Breast epithelium (tissue), 4 donors: ENCODE data around the gene LAMC2. TPM values are rescaled to one million over a fixed set of nuclear protein-coding genes. Genes with fewer than 3 reads are reported as not detected.
A peak's percentile ranks its signal among the peaks of the same experiment; 100 is the strongest.

ENCODE experiments used
- DNase-seq, 2 donors: peaks; one replicate each; pipeline ENCODE4 v3.0.0-alpha.2; 2019; ENCODE audit warnings: low spot score in 2 of 2
- H3K27ac ChIP-seq, 2 donors: fragments of 200-600 bp; sonication (generic) in 1 of 2; one replicate each; pipeline ENCODE4 v1.5.1; 2016 to 2019; ENCODE audit warnings: mild to moderate bottlenecking in 1 of 2
- H3K27me3 ChIP-seq, 2 donors: fragments of 200-600 bp; sonication (generic) in 1 of 2; one replicate each; pipeline versions ENCODE4 v1.5.1 to v1.6.0; 2017 to 2019; ENCODE audit warnings: control low read depth in 1 of 2, mild to moderate bottlenecking in 1 of 2
- H3K36me3 ChIP-seq: fragments of 200-600 bp; one replicate; pipeline ENCODE4 v1.5.1; 2019
- H3K4me1 ChIP-seq, 2 donors: fragments of 200-600 bp; sonication (generic); one replicate each; pipeline ENCODE4 v1.5.1; 2016 to 2019; ENCODE audit warnings: control low read depth in 1 of 2
- H3K4me3 ChIP-seq, 3 donors: fragments of 200-600 bp; sonication (generic); 1 replicate in 2 of 3; 2 replicates in 1 of 3; pipeline ENCODE4 v1.5.1; 2016 to 2019; ENCODE audit warnings: mild to moderate bottlenecking in 3 of 3, moderate library complexity in 2 of 3
- H3K9me3 ChIP-seq, 2 donors: fragments of 200-600 bp; sonication (generic) in 1 of 2; one replicate each; pipeline ENCODE4 v1.5.1; 2016 to 2019; ENCODE audit warnings: control low read depth in 1 of 2
- CTCF ChIP-seq, 3 donors: fragments of 450-650 bp; IDR thresholded peaks; one replicate each; pipeline ENCODE4 v1.5.1; 2016 to 2017; ENCODE audit warnings: antibody characterized with exemption in 3 of 3, mild to moderate bottlenecking in 3 of 3, moderate library complexity in 3 of 3
- POLR2A ChIP-seq: fragments of 450-650 bp; IDR thresholded peaks from one replicate; pipeline ENCODE4 v1.6.1; 2016; ENCODE audit warnings: antibody characterized with exemption, mild to moderate bottlenecking, moderate library complexity
- POLR2AphosphoS5 ChIP-seq, 3 donors: sonication (generic); formaldehyde crosslinking; IDR thresholded peaks; one replicate each; pipeline ENCODE4 v1.6.1; 2017; ENCODE audit warnings: antibody characterized with exemption in 3 of 3
- intact Hi-C: fragments of 100-400 bp; cut with DNase I; formaldehyde crosslinking; loops from one replicate; pipeline ENCODE4 v1.15.1; 2023; ENCODE audit warnings: low total_unique reads
- total RNA-seq, 3 donors: library from RNA; depleted of rRNA; stranded (reverse); fragments of >200 nt; gene quantifications; one replicate each; pipeline ENCODE4 v1.1.0, GENCODE V29; 2016

LAMC2 gene
- total RNA-seq, 3 donors from 2014 or later, result 3.0 to 20.3 (median 16.4) TPM

- DNase-seq, result no peak
- H3K27ac ChIP-seq, result peak overlapping the region; percentile 92 to 93
- peak overlapping the region in 2 of 3 donors; percentile 57 to 64 for H3K4me3 ChIP-seq
- H3K9me3 ChIP-seq, result no peaks in the 10 kb centered on the region
- intact Hi-C loops, result no loop called here
- H3K27me3 ChIP-seq, result no peaks in the 10 kb centered on the region
- TF ChIP-seq POLR2A (no peak), CTCF (IDR thresholded peaks at IDR 0.05) (no peak), POLR2AphosphoS5 (IDR thresholded peaks at IDR 0.05) (no peak)
- H3K36me3 ChIP-seq, result no peaks in the 10 kb centered on the region
- no peaks in the 10 kb centered on the region for H3K4me1 ChIP-seq
Observed at GRCh38 chr1:183186841-183187240, 777 bp downstream of the LAMC2 start.

- DNase-seq, result no peak
- Histone ChIP-seq H3K27me3 (no peaks in the 10 kb centered on the region), H3K4me1 (no peaks in the 10 kb centered on the region), H3K27ac (no peak overlapping the region), H3K36me3 (no peaks in the 10 kb centered on the region), H3K9me3 (no peaks in the 10 kb centered on the region), H3K4me3 (no peak overlapping the region)
- intact Hi-C loops, result no loop called here
- TF ChIP-seq POLR2A (no peak), CTCF (IDR thresholded peaks at IDR 0.05) (no peak), POLR2AphosphoS5 (IDR thresholded peaks at IDR 0.05) (no peak)
Observed at GRCh38 chr1:183188240-183188639, 2.2 kb downstream of the LAMC2 start.

- H3K9me3 ChIP-seq, result no peaks in the 10 kb centered on the region
- TF ChIP-seq POLR2A (no peak), CTCF (IDR thresholded peaks at IDR 0.05) (no peak), POLR2AphosphoS5 (IDR thresholded peaks at IDR 0.05) (no peak)
- H3K27me3 ChIP-seq, result no peaks in the 10 kb centered on the region
- intact Hi-C loops, result no loop called here
- H3K4me3 ChIP-seq, result no peak overlapping the region
- no peaks in the 10 kb centered on the region for H3K4me1 ChIP-seq
- H3K36me3 ChIP-seq, result no peaks in the 10 kb centered on the region
- DNase-seq, result no peak
- no peak overlapping the region for H3K27ac ChIP-seq
Observed at GRCh38 chr1:183191833-183192232, 5.8 kb downstream of the LAMC2 start.

- H3K9me3 ChIP-seq, result no peaks in the 10 kb centered on the region
- DNase-seq, result no peak
- H3K4me1 ChIP-seq, result no peaks in the 10 kb centered on the region
- H3K36me3 ChIP-seq, result no peaks in the 10 kb centered on the region
- no peaks in the 10 kb centered on the region for H3K27me3 ChIP-seq
- H3K27ac ChIP-seq, result no peak overlapping the region
- TF ChIP-seq POLR2A (no peak), CTCF (IDR thresholded peaks at IDR 0.05) (no peak), POLR2AphosphoS5 (IDR thresholded peaks at IDR 0.05) (no peak)
- intact Hi-C loops, result no loop called here
- no peak overlapping the region for H3K4me3 ChIP-seq
Observed at GRCh38 chr1:183193963-183194525, 8.0 kb downstream of the LAMC2 start.

GRCh38 chr1:183194527-183195141 is 8.6 kb downstream of the LAMC2 start:
- DNase-seq, result no peak
- no peaks in the 10 kb centered on the region for H3K27me3 ChIP-seq
- no peak overlapping the region for H3K27ac ChIP-seq
- H3K4me3 ChIP-seq, result no peak overlapping the region
- intact Hi-C loops, result no loop called here
- TF ChIP-seq POLR2A, result no peak
- no peak for TF ChIP-seq CTCF (IDR thresholded peaks at IDR 0.05)
- TF ChIP-seq POLR2AphosphoS5 (IDR thresholded peaks at IDR 0.05), result no peak
- H3K36me3 ChIP-seq, result no peaks in the 10 kb centered on the region
- H3K4me1 ChIP-seq, result no peaks in the 10 kb centered on the region
- no peaks in the 10 kb centered on the region for H3K9me3 ChIP-seq
